22Rv1 (cell line): Measurements from ENCODE around the gene C5orf58.

Experiments used
- CTCF ChIP-seq: fragments of 450-650 bp; IDR thresholded peaks from 2 replicates; pipeline ENCODE4 v1.5.1; 2017; ENCODE audit warnings: mild to moderate bottlenecking
- ZFX ChIP-seq: fragments of 450-650 bp; IDR thresholded peaks from 2 replicates; pipeline ENCODE4 v1.6.1; 2017; ENCODE audit warnings: antibody characterized with exemption, borderline replicate concordance

GRCh38 chr5:170288551-170288950 is 55.8 kb downstream of the C5orf58 start:
- no peak for TF ChIP-seq CTCF
- no peak for TF ChIP-seq ZFX
